GM19467 (cell line): ENCODE data around the gene FYCO1.

ENCODE experiments used
- ATAC-seq: cut with Tn5 transposase; IDR thresholded peaks from one replicate; pipeline ENCODE4 v1.9.1; 2021; ENCODE audit warnings: mild to moderate bottlenecking, moderate library complexity; ENCODE audit not compliant: unreplicated experiment

FYCO1 gene

GRCh38 chr3:45890405-45890804 lies 105.2 kb downstream of the FYCO1 start:
- ATAC-seq: no peak

GRCh38 chr3:45889337-45889736 lies 106.3 kb downstream of the FYCO1 start:
- no peak for ATAC-seq

GRCh38 chr3:45887759-45888511 lies 107.7 kb downstream of the FYCO1 start:
- ATAC-seq: no peak

GRCh38 chr3:45887285-45887684 lies 108.3 kb downstream of the FYCO1 start:
- no peak for ATAC-seq

- ATAC-seq: no peak
These were observed 109.5 kb downstream of the FYCO1 start, which contains the start of gene CCR9 for GRCh38 chr3:45885979-45886705. Gene CCR9 (plus strand): TSS chr3:45886543. CDS start chr3:45894934, 8,391 bp downstream.

- ATAC-seq: no peak
These were observed 111.0 kb downstream of the FYCO1 start for GRCh38 chr3:45884368-45885201.

GRCh38 chr3:45881078-45882022 lies 114.3 kb downstream of the FYCO1 start:
- ATAC-seq: no peak

- no peak for ATAC-seq
These were observed 114.9 kb downstream of the FYCO1 start for GRCh38 chr3:45880725-45881077.

GRCh38 chr3:45878124-45878523 lies 117.5 kb downstream of the FYCO1 start:
- no peak for ATAC-seq

GRCh38 chr3:45874677-45875346 lies 120.8 kb downstream of the FYCO1 start:
- no peak for ATAC-seq

- no peak for ATAC-seq
These were observed 122.0 kb downstream of the FYCO1 start for GRCh38 chr3:45873638-45874037.

GRCh38 chr3:45873036-45873435 lies 122.6 kb downstream of the FYCO1 start:
- ATAC-seq: no peak

GRCh38 chr3:45872569-45872968 lies 123.1 kb downstream of the FYCO1 start:
- no peak for ATAC-seq

- no peak for ATAC-seq
These were observed 123.8 kb downstream of the FYCO1 start for GRCh38 chr3:45871780-45872179.

GRCh38 chr3:45870099-45870498 lies 125.5 kb downstream of the FYCO1 start:
- no peak for ATAC-seq

GRCh38 chr3:45869638-45870037 lies 126.0 kb downstream of the FYCO1 start:
- no peak for ATAC-seq

- ATAC-seq: no peak
These were observed 127.0 kb downstream of the FYCO1 start for GRCh38 chr3:45868650-45869049.

GRCh38 chr3:45868213-45868612 lies 127.4 kb downstream of the FYCO1 start:
- no peak for ATAC-seq
